Activated naive CD4-positive, alpha-beta T cell treated with anti-CD3 and anti-CD28 coated beads for 36 hours (primary cell): ENCODE results near the gene EIF4A3. TPM values are rescaled to one million over a fixed set of nuclear protein-coding genes. Genes with fewer than 3 reads are reported as not detected.

ENCODE experiments used
- CTCF ChIA-PET: fragments of 350-600 bp; sonication (Branson Sonifier 250); formaldehyde crosslinking; loops from one replicate; lab custom pipeline; 2021; ENCODE audit warnings: antibody characterized with exemption; lab: Charles Lee
- DNase-seq: peaks from one replicate; pipeline ENCODE4 v3.0.0-alpha.2; 2020
- H3K27ac Mint-ChIP-seq: one replicate; pipeline ENCODE4 v1.8.0; 2021; ENCODE audit warnings: mild to moderate bottlenecking, mixed read lengths
- H3K27me3 Mint-ChIP-seq: one replicate; pipeline ENCODE4 v1.8.0; 2021; ENCODE audit warnings: low read depth, mixed read lengths
- H3K36me3 Mint-ChIP-seq: one replicate; pipeline ENCODE4 v1.8.0; 2021; ENCODE audit warnings: low read depth, mixed read lengths
- H3K4me1 Mint-ChIP-seq: one replicate; pipeline ENCODE4 v1.8.0; 2021; ENCODE audit warnings: low read depth, mixed read lengths
- H3K4me3 Mint-ChIP-seq: one replicate; pipeline ENCODE4 v1.8.0; 2021; ENCODE audit warnings: mild to moderate bottlenecking, moderate library complexity, mixed read lengths
- H3K9me3 Mint-ChIP-seq: one replicate; pipeline ENCODE4 v1.8.0; 2021; ENCODE audit warnings: mixed read lengths
- intact Hi-C: fragments of 100-400 bp; cut with micrococcal nuclease; formaldehyde crosslinking; loops from one replicate; pipeline ENCODE4 v1.15.1; 2023
- total RNA-seq, 2 experiments: library from RNA; stranded (reverse); gene quantifications; one replicate each; pipeline ENCODE4 v1.2.3, GENCODE V29; 2021

Gene EIF4A3
- total RNA-seq, 2 experiments from 2014 or later, result 92.1 to 97.7 TPM

DNA sequence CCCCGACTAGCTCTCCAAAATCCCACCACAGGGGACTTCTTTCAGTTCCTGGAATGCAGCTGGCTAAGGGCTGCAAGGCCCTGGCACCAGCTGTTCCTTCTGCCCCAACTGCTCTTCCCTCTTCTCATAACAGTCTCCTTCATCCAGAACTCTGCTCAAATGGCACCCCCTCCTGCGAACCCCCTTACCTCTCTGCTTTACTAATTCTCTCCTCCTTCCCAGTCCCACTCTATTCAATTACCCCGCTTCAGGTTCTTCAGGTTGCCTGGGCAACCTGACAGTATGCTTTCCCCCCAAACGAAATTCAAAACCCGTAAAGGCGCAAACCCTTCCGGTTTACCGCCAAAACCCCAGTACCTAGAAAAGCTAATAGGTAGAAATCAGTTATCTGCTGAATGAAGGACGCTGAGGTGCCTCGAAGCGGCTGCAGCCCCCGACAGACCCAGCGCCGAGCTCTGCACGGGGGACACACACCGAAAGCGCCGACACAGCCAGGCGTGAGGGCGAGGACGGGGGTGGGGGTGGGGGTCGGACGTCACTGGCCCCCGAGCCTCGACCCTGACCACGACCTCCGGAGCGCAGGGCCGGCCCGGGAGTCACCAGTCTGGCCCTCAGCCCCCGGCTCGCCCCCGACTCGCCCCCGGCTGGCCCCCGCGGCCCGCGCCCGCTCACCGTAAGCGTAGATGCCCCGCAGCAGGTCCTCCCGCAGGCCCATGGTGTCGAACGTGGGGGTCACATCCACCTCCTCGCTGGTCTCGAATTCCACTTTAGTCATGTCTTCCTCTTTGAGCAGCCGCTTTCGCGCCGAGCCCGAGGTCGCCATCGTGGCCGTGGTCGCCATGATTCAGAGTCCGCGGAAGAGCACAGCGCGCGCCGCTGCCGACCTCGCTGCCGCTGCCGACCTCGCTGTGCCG lies 550 bp downstream of the EIF4A3 start:
- CTCF ChIA-PET, result interaction anchor here (0.7 to 1.9 kb wide), 7 partner anchors 40 to 214 kb away, joined by 3 to 7 read pairs (median 3); partner anchors contain the start of gene GAA

DNA sequence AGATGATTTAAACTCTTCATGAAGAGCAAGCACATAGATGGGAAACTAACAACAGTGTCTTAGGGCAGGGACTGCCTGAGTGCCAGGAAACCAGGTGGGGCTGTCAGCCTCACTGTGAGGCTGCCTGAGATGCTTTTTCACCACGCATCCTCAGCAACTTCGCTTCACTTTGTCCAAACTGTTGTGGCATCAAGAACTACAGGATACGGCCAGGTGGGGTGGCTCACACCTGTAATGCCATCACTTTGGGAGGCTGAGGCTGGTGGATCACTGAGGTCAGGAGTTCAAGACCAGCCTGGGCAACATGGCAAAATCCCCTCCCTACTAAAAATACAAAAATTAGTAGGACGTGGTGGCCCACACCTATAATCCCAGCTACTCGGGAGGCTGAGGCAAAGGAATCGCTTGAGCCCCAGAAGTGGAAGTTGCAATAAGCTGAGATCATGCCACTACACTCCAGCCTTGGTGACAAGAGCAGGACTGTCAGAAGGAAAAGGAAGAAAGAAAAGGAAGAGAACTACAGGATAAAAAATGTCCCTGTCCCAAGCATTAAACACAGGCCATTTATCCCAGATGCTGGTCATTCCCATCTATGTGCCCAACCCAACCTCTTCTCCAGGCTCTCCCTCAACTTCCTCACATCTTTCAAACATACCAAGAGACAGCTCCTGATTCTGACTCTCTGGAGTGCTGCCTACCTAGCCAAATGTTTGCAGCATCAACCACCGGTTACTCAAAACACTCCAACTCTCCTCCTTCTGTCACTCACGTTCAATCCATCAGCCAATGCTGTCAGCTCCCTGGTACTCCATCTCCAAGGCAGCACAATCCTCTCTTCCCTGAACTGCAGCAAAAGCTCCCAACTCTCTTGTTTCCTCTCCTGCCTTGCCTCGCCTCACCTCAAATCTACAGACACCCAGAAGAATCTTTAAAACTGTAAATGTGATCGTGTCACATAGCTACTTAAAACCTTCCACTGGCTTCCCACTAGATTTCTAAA lies 1.6 kb downstream of the EIF4A3 start:
- peaks cover 38% of the 10 kb centered on the region for H3K4me1 Mint-ChIP-seq
- H3K4me3 Mint-ChIP-seq, result peak overlapping the region; percentile 83
- H3K27me3 Mint-ChIP-seq, result no peaks in the 10 kb centered on the region
- peaks cover 24% of the 10 kb centered on the region for H3K36me3 Mint-ChIP-seq
- DNase-seq, result peak; percentile 22
- peak overlapping the region; percentile 79 for H3K27ac Mint-ChIP-seq
- intact Hi-C loops, result loop anchor here (5.0 kb wide), 3 partner anchors 63 to 348 kb away; partner anchors contain the start of gene CBX8
- CTCF ChIA-PET, result interaction anchor here (0.6 to 1.9 kb wide), 8 partner anchors 39 to 215 kb away, joined by 3 to 7 read pairs (median 3); partner anchors contain the start of gene GAA
- H3K9me3 Mint-ChIP-seq, result no peaks in the 10 kb centered on the region

More for the DNA sequence above, 550 bp downstream of the EIF4A3 start:
- intact Hi-C loops, result loop anchor here (1.0 to 5.0 kb wide), 7 partner anchors 45 to 349 kb away; partner anchors contain the start of genes CBX8 and GAA
- H3K27me3 Mint-ChIP-seq, result no peaks in the 10 kb centered on the region
- peak; percentile 30 for DNase-seq
- peak overlapping the region; percentile 94 for H3K4me3 Mint-ChIP-seq
- peak overlapping the region; percentile 89 for H3K27ac Mint-ChIP-seq
- H3K36me3 Mint-ChIP-seq, result peaks cover 19% of the 10 kb centered on the region
- H3K4me1 Mint-ChIP-seq, result peaks cover 38% of the 10 kb centered on the region
- no peaks in the 10 kb centered on the region for H3K9me3 Mint-ChIP-seq

DNA sequence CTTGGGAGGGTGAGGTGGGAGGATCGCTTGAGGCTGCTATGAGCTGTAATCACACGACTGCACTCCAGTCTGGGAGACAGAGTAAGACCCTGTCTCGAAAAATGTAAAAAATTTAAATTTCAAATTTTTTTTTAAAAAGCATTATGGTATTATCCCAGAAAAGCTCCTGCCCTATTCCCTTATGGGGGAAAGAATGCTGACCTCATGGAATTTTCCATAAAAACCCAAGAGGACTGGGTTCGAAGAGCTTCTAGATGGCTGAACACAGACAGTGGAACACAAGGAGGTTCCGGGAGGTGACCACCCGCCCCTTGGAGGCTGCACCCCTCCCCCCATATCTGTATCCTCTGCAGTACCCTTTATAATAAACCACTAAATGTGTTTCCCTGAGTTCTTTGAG lies 4.0 kb downstream of the EIF4A3 start:
- no peak for DNase-seq
- Mint-ChIP-seq H3K27me3 (no peaks in the 10 kb centered on the region), H3K36me3 (peaks cover 48% of the 10 kb centered on the region), H3K4me3 (no peak overlapping the region), H3K27ac (no peak overlapping the region), H3K4me1 (peaks cover 25% of the 10 kb centered on the region), H3K9me3 (no peaks in the 10 kb centered on the region)
- CTCF ChIA-PET, result interaction anchor here (1.0 to 2.2 kb wide), 3 partner anchors 9 to 134 kb away, joined by 3 to 8 read pairs (median 5); partner anchors contain the start of gene GAA
- intact Hi-C loops, result no loop called here

DNA sequence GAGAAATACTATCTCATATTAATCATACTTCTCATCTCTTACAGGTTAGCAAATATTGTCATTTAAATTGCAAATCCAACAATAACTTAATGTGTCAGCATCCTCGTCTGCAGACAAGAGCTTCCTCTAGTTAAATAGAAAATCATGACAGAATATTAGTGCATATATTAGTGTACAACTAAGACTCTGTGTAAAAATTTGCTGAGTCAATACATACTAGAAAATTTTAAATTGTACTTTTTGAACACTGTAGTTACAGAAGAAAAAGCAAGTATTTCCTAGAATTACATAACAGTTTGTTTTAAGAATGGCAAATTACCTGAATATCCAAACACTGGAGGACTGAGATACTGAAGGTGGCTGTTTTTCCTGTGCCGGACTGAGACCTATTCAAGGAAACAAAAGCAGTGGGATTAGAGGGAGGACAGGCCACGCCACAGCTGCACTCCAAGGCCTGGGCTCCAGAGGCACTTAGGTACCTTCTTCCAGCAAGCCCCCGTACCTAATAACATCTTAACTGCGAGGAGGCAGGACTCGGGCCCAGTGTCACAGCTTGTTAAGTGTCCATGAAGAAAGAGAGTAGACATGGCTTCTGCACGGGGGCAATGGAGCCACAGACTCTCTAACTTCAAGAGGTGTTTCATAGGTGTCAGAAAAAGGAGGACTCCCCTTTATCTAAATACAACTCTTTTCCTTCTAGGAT lies 5.3 kb downstream of the EIF4A3 start:
- Mint-ChIP-seq H3K36me3 (peaks cover 56% of the 10 kb centered on the region), H3K4me3 (no peak overlapping the region), H3K27ac (no peak overlapping the region), H3K27me3 (no peaks in the 10 kb centered on the region), H3K9me3 (no peaks in the 10 kb centered on the region), H3K4me1 (peaks cover 24% of the 10 kb centered on the region)
- intact Hi-C loops, result no loop called here
- CTCF ChIA-PET, result no interaction called here
- DNase-seq, result no peak

DNA sequence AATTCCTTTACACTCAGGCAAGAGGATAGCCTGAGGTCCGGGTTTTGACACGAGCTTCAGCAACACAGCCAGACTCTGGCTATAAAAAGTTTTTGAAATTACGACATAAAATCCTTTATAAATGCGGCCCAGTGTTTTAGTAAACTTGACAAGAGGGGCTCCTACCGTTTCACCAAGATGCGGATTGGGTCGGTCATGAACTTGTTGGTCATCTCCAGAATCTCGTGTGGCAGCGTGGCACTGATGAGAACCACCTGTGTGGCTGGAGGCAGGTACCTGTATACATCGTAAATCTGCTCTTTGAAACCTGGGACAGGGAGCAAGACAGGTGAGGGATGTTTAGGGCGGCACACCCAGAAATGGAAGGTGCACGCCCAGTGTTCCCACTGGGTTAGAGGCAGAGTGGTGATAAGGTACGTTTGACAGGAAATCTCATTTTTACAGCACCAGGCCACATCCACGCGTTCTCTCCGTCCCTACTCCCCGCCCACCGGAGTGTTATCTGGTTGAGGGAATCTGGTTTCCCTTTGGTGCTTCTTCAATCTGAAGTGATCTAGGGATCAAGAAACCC lies 8.0 kb downstream of the EIF4A3 start:
- no peaks in the 10 kb centered on the region for H3K27me3 Mint-ChIP-seq
- intact Hi-C loops, result no loop called here
- CTCF ChIA-PET, result no interaction called here
- H3K4me3 Mint-ChIP-seq, result no peak overlapping the region
- H3K36me3 Mint-ChIP-seq, result peaks cover 59% of the 10 kb centered on the region
- no peak overlapping the region for H3K27ac Mint-ChIP-seq
- DNase-seq, result no peak
- H3K4me1 Mint-ChIP-seq, result peaks cover 3% of the 10 kb centered on the region
- H3K9me3 Mint-ChIP-seq, result no peaks in the 10 kb centered on the region

DNA sequence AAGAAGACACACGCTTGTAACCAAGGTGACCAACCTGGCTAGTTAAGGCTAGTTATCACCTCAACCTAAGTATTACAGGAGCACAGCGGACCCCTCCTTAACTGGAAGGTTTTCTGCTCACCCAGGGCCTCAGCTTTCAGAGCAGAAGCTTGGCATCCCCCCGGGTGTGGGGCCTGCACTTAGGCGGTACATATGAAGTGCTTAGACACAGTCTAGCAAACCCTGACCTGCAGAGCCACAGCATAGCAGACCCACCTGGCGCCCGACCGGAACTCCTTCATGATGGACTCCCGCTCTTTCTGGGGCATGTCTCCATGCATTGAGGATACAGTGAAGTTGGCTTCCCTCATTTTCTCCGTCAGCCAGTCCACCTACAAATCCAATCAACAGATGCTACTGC lies 9.8 kb downstream of the EIF4A3 start:
- H3K27ac Mint-ChIP-seq, result no peak overlapping the region
- H3K4me1 Mint-ChIP-seq, result no peaks in the 10 kb centered on the region

DNA sequence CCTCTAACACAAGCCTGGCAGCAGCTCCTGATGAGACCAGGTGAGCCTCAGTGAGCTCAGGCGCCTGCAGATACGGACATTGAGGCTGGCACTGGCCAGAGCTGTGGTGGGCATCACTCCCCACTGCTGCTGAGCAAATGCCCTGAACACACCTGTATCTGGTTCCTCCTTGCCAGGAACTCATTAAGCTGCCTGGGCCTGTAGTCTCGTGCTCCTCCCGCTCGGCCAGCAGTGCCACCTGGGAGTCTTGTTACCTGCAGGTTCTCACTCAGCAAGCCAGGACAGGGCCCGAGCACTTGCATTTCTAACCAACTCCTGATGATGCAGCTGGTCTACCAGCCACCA lies 13.3 kb downstream of the EIF4A3 start:
- H3K27me3 Mint-ChIP-seq, result peaks cover 2% of the 10 kb centered on the region
- H3K4me3 Mint-ChIP-seq, result no peak overlapping the region
- no peaks in the 10 kb centered on the region for H3K4me1 Mint-ChIP-seq
- CTCF ChIA-PET, result interaction anchor here (1.3 kb wide), 1 partner anchor 9 kb away, joined by 3 read pairs; no protein-coding TSS in a partner anchor
- intact Hi-C loops, result no loop called here
- H3K27ac Mint-ChIP-seq, result no peak overlapping the region
- H3K9me3 Mint-ChIP-seq, result no peaks in the 10 kb centered on the region
- H3K36me3 Mint-ChIP-seq, result peaks cover 47% of the 10 kb centered on the region
- no peak for DNase-seq

More for the DNA sequence above, 9.8 kb downstream of the EIF4A3 start:
- H3K27me3 Mint-ChIP-seq, result no peaks in the 10 kb centered on the region
- H3K9me3 Mint-ChIP-seq, result no peaks in the 10 kb centered on the region
- H3K4me3 Mint-ChIP-seq, result no peak overlapping the region
- CTCF ChIA-PET, result no interaction called here
- DNase-seq, result no peak
- peaks cover 69% of the 10 kb centered on the region for H3K36me3 Mint-ChIP-seq
- intact Hi-C loops, result no loop called here

DNA sequence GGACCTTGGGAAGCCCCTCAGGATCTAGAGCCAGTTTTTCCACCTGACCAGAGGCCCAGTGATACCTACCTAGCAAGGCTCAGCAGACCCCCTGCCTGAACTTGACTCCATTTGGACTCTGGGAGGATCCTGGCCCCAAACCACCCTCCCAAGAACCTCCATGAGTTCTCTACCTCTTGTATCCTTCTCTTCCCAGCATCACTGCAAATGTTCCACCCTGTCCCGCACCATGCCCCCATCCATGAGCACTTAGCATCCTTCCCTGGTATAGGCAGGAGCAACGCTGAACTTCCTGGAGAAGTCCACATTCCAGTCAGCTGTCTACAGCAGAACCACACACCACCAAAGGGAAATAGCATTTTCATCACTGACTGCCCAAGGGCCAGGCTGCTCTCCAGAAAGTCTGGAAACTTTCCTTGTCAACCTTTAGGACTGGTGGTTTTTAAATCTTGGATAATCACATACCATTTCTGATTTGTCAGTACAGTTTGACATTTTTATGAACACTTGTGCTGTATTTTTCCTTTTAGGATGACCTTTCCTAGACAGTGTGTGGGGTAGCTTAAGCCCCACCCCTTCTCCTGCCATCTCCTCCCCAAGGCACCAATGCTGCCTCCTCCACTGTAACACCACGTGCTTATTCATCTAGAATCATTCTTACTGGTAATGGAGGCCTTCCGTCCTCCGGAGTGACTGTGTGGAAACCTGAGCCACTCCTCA lies 13.9 kb downstream of the EIF4A3 start:
- CTCF ChIA-PET, result interaction anchor here (1.3 kb wide), 1 partner anchor 9 kb away, joined by 3 read pairs; no protein-coding TSS in a partner anchor

DNA sequence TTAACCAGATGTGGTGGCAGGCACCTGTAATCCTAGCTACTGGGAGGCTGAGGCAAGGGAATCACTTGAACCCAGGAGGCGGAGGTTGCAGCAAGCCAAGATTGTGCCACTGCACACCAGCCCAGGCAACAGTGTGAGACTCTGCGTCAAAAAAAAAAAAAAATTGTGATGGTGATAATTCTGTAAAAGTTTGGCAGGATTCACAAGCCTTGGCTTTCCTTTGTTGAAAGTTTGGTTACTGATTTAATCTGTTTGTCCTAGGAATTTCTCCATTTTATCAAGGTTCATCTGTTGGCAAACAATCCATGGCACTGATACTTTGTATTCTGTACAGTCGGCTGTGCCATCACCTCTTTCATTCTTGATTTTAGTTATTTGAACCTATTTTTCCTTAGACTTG lies 15.9 kb downstream of the EIF4A3 start:
- Mint-ChIP-seq H3K27ac (no peak overlapping the region), H3K9me3 (no peaks in the 10 kb centered on the region)
- DNase-seq, result no peak

More for the DNA sequence above, 13.9 kb downstream of the EIF4A3 start:
- Mint-ChIP-seq H3K4me1 (no peaks in the 10 kb centered on the region), H3K36me3 (peaks cover 41% of the 10 kb centered on the region), H3K9me3 (no peaks in the 10 kb centered on the region), H3K27ac (no peak overlapping the region), H3K4me3 (no peak overlapping the region), H3K27me3 (peaks cover 2% of the 10 kb centered on the region)
- intact Hi-C loops, result no loop called here
- DNase-seq, result no peak

DNA sequence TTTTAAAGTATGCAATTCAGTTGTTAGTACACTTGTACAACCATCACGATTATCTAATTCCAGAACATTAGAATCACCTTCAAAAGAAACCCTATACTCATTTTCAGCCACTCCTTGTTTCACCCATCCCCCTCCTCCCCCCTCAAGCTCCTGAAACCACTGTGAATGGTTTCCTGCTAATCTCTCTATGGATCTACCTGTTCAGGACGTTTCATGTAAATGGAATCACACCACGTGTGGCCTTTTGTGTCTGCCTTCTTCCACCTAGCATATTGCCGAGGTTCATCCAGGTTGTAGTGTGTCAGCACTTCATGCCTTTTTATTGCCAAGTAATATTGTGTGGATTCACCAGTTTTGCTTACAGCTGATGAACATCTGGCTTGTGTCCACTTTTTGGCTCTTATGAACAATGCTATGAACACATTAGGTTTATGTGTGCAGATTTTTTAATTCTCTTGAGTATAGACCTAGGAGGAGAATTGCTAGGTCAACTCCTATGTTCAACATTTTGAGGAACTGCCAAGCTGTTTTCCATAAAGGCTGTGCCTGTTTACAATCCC lies 17.8 kb downstream of the EIF4A3 start:
- no peak overlapping the region for H3K27ac Mint-ChIP-seq
- H3K27me3 Mint-ChIP-seq, result peaks cover 5% of the 10 kb centered on the region
- no peaks in the 10 kb centered on the region for H3K4me1 Mint-ChIP-seq
- no peak overlapping the region for H3K4me3 Mint-ChIP-seq
- no peak for DNase-seq
- no peaks in the 10 kb centered on the region for H3K9me3 Mint-ChIP-seq
- peaks cover 16% of the 10 kb centered on the region for H3K36me3 Mint-ChIP-seq
- intact Hi-C loops, result no loop called here
- CTCF ChIA-PET, result interaction anchor here (0.9 to 1.5 kb wide), 2 partner anchors 28 to 46 kb away, joined by 3 to 6 read pairs; partner anchors contain the start of gene GAA

More for the DNA sequence above, 15.9 kb downstream of the EIF4A3 start:
- H3K4me1 Mint-ChIP-seq, result no peaks in the 10 kb centered on the region
- peaks cover 2% of the 10 kb centered on the region for H3K27me3 Mint-ChIP-seq
- peaks cover 28% of the 10 kb centered on the region for H3K36me3 Mint-ChIP-seq
- intact Hi-C loops, result no loop called here
- H3K4me3 Mint-ChIP-seq, result no peak overlapping the region
- CTCF ChIA-PET, result no interaction called here

DNA sequence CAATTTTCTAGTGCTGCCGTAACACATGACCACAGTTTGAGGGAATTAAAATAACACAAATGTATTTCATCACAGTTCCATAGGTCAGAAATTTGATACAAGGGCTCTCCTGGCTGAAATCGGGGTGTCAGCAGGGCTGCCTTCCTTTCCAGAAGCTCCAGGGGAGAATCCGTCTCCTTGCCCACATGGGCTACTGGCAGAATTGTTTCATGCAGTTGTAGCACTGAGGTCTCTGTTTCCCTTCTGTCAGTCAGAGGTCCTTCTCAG lies 20.5 kb downstream of the EIF4A3 start:
- Mint-ChIP-seq H3K36me3 (no peaks in the 10 kb centered on the region), H3K4me3 (no peak overlapping the region), H3K9me3 (no peaks in the 10 kb centered on the region), H3K4me1 (no peaks in the 10 kb centered on the region), H3K27me3 (peaks cover 5% of the 10 kb centered on the region), H3K27ac (no peak overlapping the region)
- intact Hi-C loops, result no loop called here
- CTCF ChIA-PET, result no interaction called here
- no peak for DNase-seq
